Hepatocyte (in vitro differentiated cells): ENCODE results near the gene TACC2. TPM values are rescaled to one million over a fixed set of nuclear protein-coding genes. Genes with fewer than 3 reads are reported as not detected.

Source experiments
- DNase-seq: peaks from one replicate; pipeline ENCODE4 v3.0.0-alpha.2; 2016; ENCODE audit warnings: low spot score
- H2AFZ ChIP-seq: fragments of 200-600 bp; sonication (generic); 2 replicates; pipeline ENCODE4 v1.6.0; 2016; ENCODE audit warnings: antibody characterized with exemption, mild to moderate bottlenecking
- H3K27ac ChIP-seq: fragments of 200-600 bp; sonication (generic); 2 replicates; pipeline ENCODE4 v1.5.1; 2016; ENCODE audit warnings: mild to moderate bottlenecking
- H3K27me3 ChIP-seq: fragments of 200-600 bp; sonication (generic); 2 replicates; pipeline ENCODE4 v1.6.1; 2016
- H3K36me3 ChIP-seq: fragments of 200-600 bp; sonication (generic); replicated peaks from 2 replicates; pipeline ENCODE4 v1.5.1; 2016; ENCODE audit warnings: low read depth; ENCODE audit not compliant: insufficient read depth
- H3K4me1 ChIP-seq: fragments of 200-600 bp; sonication (generic); 2 replicates; pipeline ENCODE4 v1.5.1; 2016; ENCODE audit warnings: mild to moderate bottlenecking, moderate library complexity; ENCODE audit not compliant: insufficient read depth
- H3K4me2 ChIP-seq: fragments of 200-600 bp; sonication (generic); 2 replicates; pipeline ENCODE4 v1.6.0; 2016
- H3K4me3 ChIP-seq: fragments of 200-600 bp; sonication (generic); 2 replicates; pipeline ENCODE4 v1.5.1; 2016; ENCODE audit warnings: mild to moderate bottlenecking
- H3K79me2 ChIP-seq: fragments of 200-600 bp; sonication (generic); 2 replicates; pipeline ENCODE4 v1.6.0; 2017; ENCODE audit warnings: mild to moderate bottlenecking
- H3K9me2 ChIP-seq: fragments of 200-600 bp; sonication (generic); replicated peaks from 2 replicates; pipeline ENCODE4 v1.6.0; 2017; ENCODE audit warnings: mild to moderate bottlenecking; ENCODE audit not compliant: insufficient read depth
- H3K9me3 ChIP-seq: fragments of 200-600 bp; sonication (generic); 2 replicates; pipeline ENCODE4 v1.5.1; 2016; ENCODE audit warnings: low read depth, mild to moderate bottlenecking
- H4K20me1 ChIP-seq: fragments of 200-600 bp; sonication (generic); 2 replicates; pipeline ENCODE4 v1.6.0; 2016; ENCODE audit warnings: mild to moderate bottlenecking; ENCODE audit not compliant: insufficient read depth, poor library complexity, severe bottlenecking
- CTCF ChIP-seq: fragments of 200-600 bp; sonication (generic); IDR thresholded peaks from 2 replicates; pipeline ENCODE4 v1.5.1; 2016; ENCODE audit warnings: antibody characterized with exemption, mild to moderate bottlenecking; ENCODE audit not compliant: poor library complexity
- EZH2 ChIP-seq: fragments of 200-600 bp; sonication (generic); IDR thresholded peaks from 2 replicates; pipeline ENCODE4 v1.6.1; 2016; ENCODE audit warnings: antibody characterized with exemption, mild to moderate bottlenecking, borderline replicate concordance
- EZH2phosphoT487 ChIP-seq: fragments of 200-600 bp; sonication (generic); IDR thresholded peaks from one replicate; pipeline ENCODE4 v1.6.1; 2018; ENCODE audit warnings: antibody characterized with exemption, mild to moderate bottlenecking, low read depth, moderate library complexity; ENCODE audit not compliant: unreplicated experiment, severe bottlenecking
- WGBS: methylation state at CpG from one replicate; pipeline ENCODE4 v1.1.6; 2016; ENCODE audit warnings: low lambda C conversion rate; ENCODE audit errors: missing lambda C conversion rate; 5-methylcytosine and 5-hydroxymethylcytosine counted together
- polyA plus RNA-seq: library from polyadenylated mRNA; unstranded; fragments of >200 nt; fragmentation: Nextera tagmentation; extraction: Ambion mirVana; gene quantifications from 2 replicates; pipeline ENCODE4 v1.2.1, GENCODE V29; 2016
- total RNA-seq: library from RNA; depleted of rRNA; stranded (reverse); fragments of >200 nt; gene quantifications from 2 replicates; pipeline ENCODE4 v1.2.3, GENCODE V29; 2014

TACC2 gene
- total and polyA plus RNA-seq, 2 experiments from 2014 or later = 20.0 to 34.6 TPM

- Histone ChIP-seq H3K79me2 (peaks cover 60% of the 10 kb centered on the region), H3K4me2 (no peak overlapping the region)
Measured at GRCh38 chr10:122124808-122125207, 135.8 kb downstream of the TACC2 start.

GRCh38 chr10:122126763-122127659, 138.0 kb downstream of the TACC2 start:
- DNase-seq = peak; percentile 79
- 62% methylated on average over 6 of the region's 6 CpGs for WGBS
- Histone ChIP-seq H3K4me2 (peak overlapping the region; percentile 35), H3K9me2 (no peaks in the 10 kb centered on the region), H4K20me1 (peaks cover 4% of the 10 kb centered on the region), H3K27ac (peak overlapping the region; percentile 73), H2AFZ (no peak overlapping the region), H3K79me2 (peaks cover 62% of the 10 kb centered on the region), H3K4me3 (no peak overlapping the region), H3K4me1 (peaks cover 14% of the 10 kb centered on the region), H3K9me3 (no peaks in the 10 kb centered on the region), H3K27me3 (no peaks in the 10 kb centered on the region), H3K36me3 (no peaks in the 10 kb centered on the region)
- TF ChIP-seq CTCF (no peak), EZH2 (no peak), EZH2phosphoT487 (no peak)

More at GRCh38 chr10:122124808-122125207, 135.8 kb downstream of the TACC2 start:
- H3K4me3 ChIP-seq = no peak overlapping the region
- WGBS = 79% methylated on average over 7 of the region's 7 CpGs
- H3K4me1 ChIP-seq = peaks cover 13% of the 10 kb centered on the region
- DNase-seq = no peak
- H3K9me3 ChIP-seq = no peaks in the 10 kb centered on the region
- H3K27me3 ChIP-seq = no peaks in the 10 kb centered on the region
- peaks cover 3% of the 10 kb centered on the region for H4K20me1 ChIP-seq
- no peak overlapping the region for H2AFZ ChIP-seq
- TF ChIP-seq CTCF = no peak
- TF ChIP-seq EZH2phosphoT487 = no peak
- no peak for TF ChIP-seq EZH2
- H3K27ac ChIP-seq = no peak overlapping the region
- H3K36me3 ChIP-seq = no peaks in the 10 kb centered on the region
- H3K9me2 ChIP-seq = no peaks in the 10 kb centered on the region

- Histone ChIP-seq H3K27me3 (no peaks in the 10 kb centered on the region), H3K9me3 (no peaks in the 10 kb centered on the region), H3K9me2 (no peaks in the 10 kb centered on the region), H3K79me2 (peaks cover 54% of the 10 kb centered on the region), H4K20me1 (peaks cover 7% of the 10 kb centered on the region), H3K36me3 (no peaks in the 10 kb centered on the region), H3K4me1 (peaks cover 23% of the 10 kb centered on the region), H2AFZ (no peak overlapping the region), H3K27ac (peak overlapping the region; percentile 73), H3K4me2 (peak overlapping the region; percentile 15), H3K4me3 (no peak overlapping the region)
- no peak for TF ChIP-seq EZH2phosphoT487
- TF ChIP-seq CTCF = no peak
- no peak for TF ChIP-seq EZH2
- DNase-seq = peak; percentile 59
- WGBS = 64% methylated on average over 8 of the region's 8 CpGs
Measured at GRCh38 chr10:122127943-122128342, 139.0 kb downstream of the TACC2 start.
